ENCODE results near the gene HSBP1. TPM values are rescaled to one million over a fixed set of nuclear protein-coding genes. Genes with fewer than 3 reads are reported as not detected.

HSBP1 gene
- total RNA-seq = 88.4 to 106 TPM (median 88.8 TPM) in 3 replicates
- long read RNA-seq, full-length matches to known transcripts = 175 of 223 reads
- long read RNA-seq, partial matches to known transcripts = 0 of 223 reads
- long read RNA-seq, other reads (novel, unspliced or antisense) = 48 of 223 reads

GRCh38 chr16:83807710-83808572, at the start of gene HSBP1:
HSBP1 (plus strand) TSS chr16:83807978; CDS start chr16:83808077, 99 bp downstream.
- peak; percentile 98 for DNase-seq (ENCODE audit: low spot score)
- H3K9me3 Mint-ChIP-seq (ENCODE audit: low read depth) = no peaks in the 10 kb centered on the region
- peak within 1 kb of the TSS; percentile 98 for H3K4me3 Mint-ChIP-seq (ENCODE audit: unreplicated experiment)
- H3K27ac Mint-ChIP-seq (ENCODE audit: unreplicated experiment) = peak within 1 kb of the TSS; percentile 94
- no peaks in the 10 kb centered on the region for H3K27me3 Mint-ChIP-seq (ENCODE audit: low read depth)
- H3K4me1 Mint-ChIP-seq (ENCODE audit: low read depth) = peaks cover 23% of the 10 kb centered on the region
- peaks cover 13% of the 10 kb centered on the region for H3K36me3 Mint-ChIP-seq (ENCODE audit: low read depth)
- TF ChIP-seq CTCF (IDR thresholded peaks at IDR 0.05) = no peak

DNA sequence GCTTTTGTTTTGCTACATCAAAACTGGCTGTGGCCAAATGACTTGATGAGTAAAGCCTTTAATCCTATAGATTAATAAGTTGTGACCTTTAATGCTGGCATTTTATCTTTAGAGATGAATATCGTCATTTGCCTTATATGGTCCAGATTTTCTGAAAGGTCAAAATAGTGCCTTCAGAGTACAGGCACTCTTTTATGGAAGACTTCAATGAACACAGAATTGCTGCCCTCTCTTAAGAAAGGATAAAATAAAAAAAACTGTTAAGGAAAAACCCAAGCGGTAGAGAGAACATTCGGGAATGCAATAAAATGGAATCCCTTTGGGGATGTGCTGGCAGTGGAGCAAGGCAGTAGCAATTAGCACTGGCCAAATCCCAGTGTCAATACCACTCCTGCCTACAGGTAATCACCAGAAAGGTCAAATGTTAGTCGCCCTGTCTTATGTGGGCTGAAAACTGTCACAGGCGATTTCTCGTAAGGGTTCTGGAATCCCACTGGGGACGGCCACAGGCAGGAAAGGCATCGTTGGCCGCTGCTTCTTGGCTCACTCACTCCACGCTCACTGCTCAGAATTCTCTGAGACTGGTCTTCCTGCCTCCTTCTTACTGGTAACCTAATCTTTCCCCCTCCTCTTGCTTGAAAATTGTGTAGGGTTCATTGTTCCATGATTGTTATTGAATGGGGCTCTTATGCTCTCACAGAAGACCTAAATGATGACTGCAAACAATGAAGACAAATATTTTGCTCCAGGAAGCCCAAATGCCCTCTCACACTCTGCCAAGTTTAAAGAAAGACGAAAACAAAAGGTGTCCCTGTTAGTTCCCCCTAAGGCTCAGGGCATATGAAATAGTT, 45.4 kb upstream of the HSBP1 start:
- Mint-ChIP-seq H3K9me3 (ENCODE audit: low read depth) (peaks cover 6% of the 10 kb centered on the region), H3K36me3 (ENCODE audit: low read depth) (peaks cover 2% of the 10 kb centered on the region), H3K27me3 (ENCODE audit: low read depth) (no peaks in the 10 kb centered on the region), H3K4me3 (ENCODE audit: unreplicated experiment) (no peak overlapping the region), H3K4me1 (ENCODE audit: low read depth) (no peaks in the 10 kb centered on the region), H3K27ac (ENCODE audit: unreplicated experiment) (no peak overlapping the region)
- no peak for DNase-seq (ENCODE audit: low spot score)
- TF ChIP-seq CTCF (IDR thresholded peaks at IDR 0.05) = no peak

DNA sequence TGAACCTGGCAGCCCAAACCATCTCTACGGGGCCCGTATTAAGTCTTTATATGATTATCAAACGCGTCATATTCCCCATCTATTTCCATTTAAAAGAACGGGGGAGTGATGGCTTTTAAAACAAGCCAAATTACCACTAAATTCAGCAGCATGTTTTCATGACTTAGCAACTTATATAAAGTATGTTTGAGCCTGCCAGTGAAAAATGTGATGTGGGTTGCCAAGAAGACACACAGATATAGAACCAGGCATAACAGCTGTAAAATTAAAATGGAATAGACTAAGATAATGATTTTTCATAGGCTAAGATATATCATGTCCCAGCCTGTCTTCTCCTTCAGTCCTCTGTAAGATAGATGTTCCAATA, 44.8 kb upstream of the HSBP1 start:
- no peaks in the 10 kb centered on the region for H3K4me1 Mint-ChIP-seq (ENCODE audit: low read depth)
- no peak overlapping the region for H3K4me3 Mint-ChIP-seq (ENCODE audit: unreplicated experiment)
- H3K27me3 Mint-ChIP-seq (ENCODE audit: low read depth) = no peaks in the 10 kb centered on the region
- H3K36me3 Mint-ChIP-seq (ENCODE audit: low read depth) = peaks cover 2% of the 10 kb centered on the region
- H3K27ac Mint-ChIP-seq (ENCODE audit: unreplicated experiment) = no peak overlapping the region
- peaks cover 6% of the 10 kb centered on the region for H3K9me3 Mint-ChIP-seq (ENCODE audit: low read depth)
- no peak for TF ChIP-seq CTCF (IDR thresholded peaks at IDR 0.05)
- DNase-seq (ENCODE audit: low spot score) = no peak

DNA sequence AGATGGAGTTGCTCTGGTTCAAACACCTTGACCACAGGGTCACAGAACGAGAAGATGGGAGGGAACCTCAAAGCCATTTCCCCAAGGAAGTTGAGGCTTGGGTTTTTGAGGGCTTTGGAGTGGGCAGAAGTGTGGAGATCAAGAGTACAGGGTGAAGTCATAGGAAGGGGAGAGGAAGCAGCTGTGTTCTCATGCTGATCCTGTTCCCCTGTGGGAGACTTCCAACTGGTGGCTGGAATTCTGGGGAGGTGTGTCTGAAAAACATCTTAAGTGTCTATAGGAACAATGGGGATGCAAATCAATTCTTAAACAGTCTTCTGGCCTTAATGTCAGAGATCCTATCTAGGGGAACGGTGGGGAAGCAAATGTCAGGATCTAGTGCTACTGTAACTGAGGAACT, 38.8 kb upstream of the HSBP1 start:
- Mint-ChIP-seq H3K36me3 (ENCODE audit: low read depth) (no peaks in the 10 kb centered on the region), H3K9me3 (ENCODE audit: low read depth) (no peaks in the 10 kb centered on the region), H3K27ac (ENCODE audit: unreplicated experiment) (no peak overlapping the region), H3K4me3 (ENCODE audit: unreplicated experiment) (no peak overlapping the region), H3K4me1 (ENCODE audit: low read depth) (no peaks in the 10 kb centered on the region), H3K27me3 (ENCODE audit: low read depth) (no peaks in the 10 kb centered on the region)
- no peak for TF ChIP-seq CTCF (IDR thresholded peaks at IDR 0.05)
- DNase-seq (ENCODE audit: low spot score) = no peak

GRCh38 chr16:83769397-83770008, 38.3 kb upstream of the HSBP1 start:
- no peak for TF ChIP-seq CTCF (IDR thresholded peaks at IDR 0.05)
- Mint-ChIP-seq H3K27ac (ENCODE audit: unreplicated experiment) (no peak overlapping the region), H3K9me3 (ENCODE audit: low read depth) (no peaks in the 10 kb centered on the region), H3K27me3 (ENCODE audit: low read depth) (no peaks in the 10 kb centered on the region), H3K4me1 (ENCODE audit: low read depth) (no peaks in the 10 kb centered on the region), H3K36me3 (ENCODE audit: low read depth) (no peaks in the 10 kb centered on the region), H3K4me3 (ENCODE audit: unreplicated experiment) (no peak overlapping the region)
- no peak for DNase-seq (ENCODE audit: low spot score)

Data from chondrocyte (in vitro differentiated cells).